ENCODE results near the gene OR2A42. TPM values are rescaled to one million over a fixed set of nuclear protein-coding genes. Genes with fewer than 3 reads are reported as not detected.
A peak's percentile ranks its signal among the peaks of the same experiment; 100 is the strongest.
"Not testable (repeated sequence)": the region's sequence is repeated elsewhere in the genome, so short reads cannot be mapped to it uniquely, and the experiment has no call there.

The OR2A42 gene
- total RNA-seq, 1 donor from 2014 or later, result not detected

GRCh38 chr7:144178380-144179164 lies 60.8 kb downstream of the OR2A42 start:
- H3K4me3 ChIP-seq; H3K4me1 ChIP-seq; H3K27ac ChIP-seq; H3K9me3 ChIP-seq; H3K27me3 ChIP-seq; H3K36me3 ChIP-seq; intact Hi-C loops (cut with DNase I); DNase-seq: not testable (repeated sequence)
- ATAC-seq, result peak; percentile 87
- TF ChIP-seq CTCF (IDR thresholded peaks at IDR 0.05), result peak; percentile 46

Other genes with a start within 250 kb of the OR2A42 start
- not detected for gene OR6B1, start 239.3 kb downstream of the OR2A42 start, total RNA-seq
- not detected for gene OR2A5, start 190.7 kb downstream of the OR2A42 start, total RNA-seq
- gene OR2A25, start 169.8 kb downstream of the OR2A42 start, total RNA-seq, result not detected
- gene OR2A12, start 153.3 kb downstream of the OR2A42 start, total RNA-seq, result not detected
- not detected for gene OR2A2, start 130.0 kb downstream of the OR2A42 start, total RNA-seq
- gene OR2A14, start 116.4 kb downstream of the OR2A42 start, total RNA-seq, result not detected
- gene CTAGE4, start 56.1 kb downstream of the OR2A42 start, total RNA-seq, result 9.5 TPM
- gene ARHGEF35, start 43.8 kb downstream of the OR2A42 start, total RNA-seq, result 11.5 TPM
- gene OR2A7, start 25.2 kb upstream of the OR2A42 start, total RNA-seq, result 13.9 TPM
- 4.9 TPM for gene CTAGE8, start 29.7 kb upstream of the OR2A42 start, total RNA-seq
- gene OR2A1, start 72.8 kb upstream of the OR2A42 start, total RNA-seq, result not detected
- gene ARHGEF5, start 115.8 kb upstream of the OR2A42 start, total RNA-seq, result 36.9 TPM
- not detected for gene NOBOX, start 164.1 kb upstream of the OR2A42 start, total RNA-seq

Data from upper lobe of right lung (tissue), 1 donor.